Activated T-cell treated with anti-CD3 and anti-CD28 coated beads, Interleukin-2, amount 50 U/mL, for 4 hours (primary cell): ENCODE measurements around the gene AFF4. TPM values are rescaled to one million over a fixed set of nuclear protein-coding genes. Genes with fewer than 3 reads are reported as not detected.

Experiments
- ATAC-seq, 2 donors: fragments of 200-7000 bp; cut with Tn5 transposase; one replicate each; pipeline ENCODE4 v1.10.0; 2021
- DNase-seq: peaks from one replicate; pipeline ENCODE4 v3.0.0-alpha.2; 2020
- H3K27me3 Mint-ChIP-seq: one replicate; pipeline ENCODE4 v1.8.0; 2021; ENCODE audit warnings: low read depth, mixed read lengths
- H3K36me3 Mint-ChIP-seq: one replicate; pipeline ENCODE4 v1.8.0; 2022; ENCODE audit warnings: mixed read lengths; ENCODE audit not compliant: insufficient read depth
- H3K4me1 Mint-ChIP-seq: one replicate; pipeline ENCODE4 v1.8.0; 2021; ENCODE audit warnings: low read depth, mixed read lengths
- H3K4me3 Mint-ChIP-seq: one replicate; pipeline ENCODE4 v1.8.0; 2021; ENCODE audit warnings: mild to moderate bottlenecking, moderate library complexity, mixed read lengths
- H3K9me3 Mint-ChIP-seq: one replicate; pipeline ENCODE4 v1.8.0; 2021; ENCODE audit warnings: mixed read lengths
- total RNA-seq, 3 donors: library from RNA; stranded (reverse); gene quantifications; one replicate each; pipeline ENCODE4 v1.2.1, GENCODE V29; 2021

The AFF4 gene
- total RNA-seq, 3 donors from 2014 or later: 27.5 to 31.7 (median 30.4) TPM

- no peak for DNase-seq
- Mint-ChIP-seq H3K9me3 (no peaks in the 10 kb centered on the region), H3K36me3 (no peaks in the 10 kb centered on the region), H3K4me3 (no peak overlapping the region), H3K4me1 (no peaks in the 10 kb centered on the region), H3K27me3 (no peaks in the 10 kb centered on the region)
- ATAC-seq: no peak
Measured at GRCh38 chr5:132840313-132840712, 123.1 kb downstream of the AFF4 start.

- ATAC-seq (no peak), DNase-seq (no peak)
- Mint-ChIP-seq H3K4me1 (no peaks in the 10 kb centered on the region), H3K27me3 (no peaks in the 10 kb centered on the region), H3K36me3 (no peaks in the 10 kb centered on the region), H3K4me3 (no peak overlapping the region), H3K9me3 (no peaks in the 10 kb centered on the region)
Measured at GRCh38 chr5:132839426-132840301, 123.8 kb downstream of the AFF4 start.

GRCh38 chr5:132838516-132839282, 124.7 kb downstream of the AFF4 start:
- H3K4me3 Mint-ChIP-seq: no peak overlapping the region
- H3K27me3 Mint-ChIP-seq: no peaks in the 10 kb centered on the region
- no peaks in the 10 kb centered on the region for H3K9me3 Mint-ChIP-seq
- ATAC-seq (no peak), DNase-seq (no peak)
- no peaks in the 10 kb centered on the region for H3K36me3 Mint-ChIP-seq
- H3K4me1 Mint-ChIP-seq: no peaks in the 10 kb centered on the region

- DNase-seq (no peak), ATAC-seq (no peak)
- H3K4me3 Mint-ChIP-seq: no peak overlapping the region
- H3K4me1 Mint-ChIP-seq: no peaks in the 10 kb centered on the region
- no peaks in the 10 kb centered on the region for H3K36me3 Mint-ChIP-seq
- H3K27me3 Mint-ChIP-seq: no peaks in the 10 kb centered on the region
- no peaks in the 10 kb centered on the region for H3K9me3 Mint-ChIP-seq
Measured at GRCh38 chr5:132837868-132838267, 125.6 kb downstream of the AFF4 start.

- Mint-ChIP-seq H3K36me3 (no peaks in the 10 kb centered on the region), H3K27me3 (no peaks in the 10 kb centered on the region), H3K4me3 (no peak overlapping the region), H3K9me3 (no peaks in the 10 kb centered on the region), H3K4me1 (no peaks in the 10 kb centered on the region)
- DNase-seq (no peak), ATAC-seq (no peak)
Measured at GRCh38 chr5:132836852-132837251, 126.6 kb downstream of the AFF4 start.

- H3K4me1 Mint-ChIP-seq: peaks cover 10% of the 10 kb centered on the region
- ATAC-seq (no peak), DNase-seq (no peak)
- peaks cover 17% of the 10 kb centered on the region for H3K27me3 Mint-ChIP-seq
- H3K4me3 Mint-ChIP-seq: no peak overlapping the region
- H3K9me3 Mint-ChIP-seq: no peaks in the 10 kb centered on the region
- H3K36me3 Mint-ChIP-seq: no peaks in the 10 kb centered on the region
Measured at GRCh38 chr5:132834057-132834456, 129.4 kb downstream of the AFF4 start.

- Mint-ChIP-seq H3K27me3 (peaks cover 26% of the 10 kb centered on the region), H3K36me3 (no peaks in the 10 kb centered on the region), H3K4me3 (no peak overlapping the region), H3K9me3 (no peaks in the 10 kb centered on the region), H3K4me1 (peaks cover 10% of the 10 kb centered on the region)
- DNase-seq: no peak
- ATAC-seq: no peak
Measured at GRCh38 chr5:132832612-132833011, 130.8 kb downstream of the AFF4 start.

GRCh38 chr5:132831095-132831860, 132.2 kb downstream of the AFF4 start:
- DNase-seq: no peak
- Mint-ChIP-seq H3K9me3 (no peaks in the 10 kb centered on the region), H3K36me3 (no peaks in the 10 kb centered on the region), H3K4me1 (peaks cover 10% of the 10 kb centered on the region), H3K4me3 (peak overlapping the region; percentile 74), H3K27me3 (peaks cover 40% of the 10 kb centered on the region)
- no peak for ATAC-seq

GRCh38 chr5:132830436-132831094, 132.9 kb downstream of the AFF4 start, which contains the start of gene SHROOM1:
Gene SHROOM1 (minus strand): TSS chr5:132830647. CDS start chr5:132826140, 4,507 bp downstream.
- peaks cover 45% of the 10 kb centered on the region for H3K27me3 Mint-ChIP-seq
- peak within 1 kb of the TSS; percentile 82 for H3K4me3 Mint-ChIP-seq
- ATAC-seq (peak; percentile 38 to 46), DNase-seq (no peak)
- H3K9me3 Mint-ChIP-seq: no peaks in the 10 kb centered on the region
- H3K4me1 Mint-ChIP-seq: peaks cover 10% of the 10 kb centered on the region
- H3K36me3 Mint-ChIP-seq: no peaks in the 10 kb centered on the region

- Mint-ChIP-seq H3K4me3 (peak overlapping the region; percentile 82), H3K9me3 (no peaks in the 10 kb centered on the region), H3K4me1 (peaks cover 10% of the 10 kb centered on the region), H3K36me3 (no peaks in the 10 kb centered on the region), H3K27me3 (peaks cover 47% of the 10 kb centered on the region)
- DNase-seq: peak; percentile 65
- peak; percentile 89 for ATAC-seq
Measured at GRCh38 chr5:132829742-132830435, 133.5 kb downstream of the AFF4 start.

GRCh38 chr5:132828846-132829494, 134.5 kb downstream of the AFF4 start:
- no peak for ATAC-seq
- peaks cover 10% of the 10 kb centered on the region for H3K4me1 Mint-ChIP-seq

GRCh38 chr5:132827943-132828673, 135.3 kb downstream of the AFF4 start:
- Mint-ChIP-seq H3K27me3 (peaks cover 60% of the 10 kb centered on the region), H3K36me3 (no peaks in the 10 kb centered on the region), H3K9me3 (no peaks in the 10 kb centered on the region), H3K4me3 (no peak overlapping the region), H3K4me1 (peaks cover 10% of the 10 kb centered on the region)
- no peak for DNase-seq
- no peak for ATAC-seq

More at GRCh38 chr5:132828846-132829494, 134.5 kb downstream of the AFF4 start:
- Mint-ChIP-seq H3K9me3 (no peaks in the 10 kb centered on the region), H3K27me3 (peaks cover 54% of the 10 kb centered on the region), H3K36me3 (no peaks in the 10 kb centered on the region), H3K4me3 (peak overlapping the region; percentile 82)
- DNase-seq: no peak
